BJ (cell line): Measurements from ENCODE around the gene PFKP. TPM values are rescaled to one million over a fixed set of nuclear protein-coding genes. Genes with fewer than 3 reads are reported as not detected.
A peak's percentile ranks its signal among the peaks of the same experiment; 100 is the strongest.
"Not testable (repeated sequence)": the region's sequence is repeated elsewhere in the genome, so short reads cannot be mapped to it uniquely, and the experiment has no call there.

Experiments used
- CTCF ChIA-PET: fragments of 350-600 bp; formaldehyde crosslinking; extraction: SDS; loops from one replicate; lab custom pipeline; 2021; ENCODE audit warnings: antibody characterized with exemption, inconsistent platforms; lab: Yijun Ruan, JAX
- POLR2A ChIA-PET: fragments of 300-600 bp; sonication (Branson Sonifier 250); formaldehyde crosslinking; extraction: SDS; loops from one replicate; lab custom pipeline; 2021; ENCODE audit warnings: antibody characterized with exemption; lab: Charles Lee
- DNase-seq: peaks from one replicate; pipeline ENCODE4 v3.0.0-alpha.2; 2011; ENCODE audit warnings: low read depth
- H3K27me3 ChIP-seq: 2 replicates; pipeline ENCODE4 v1.6.0; 2011; ENCODE audit warnings: low read length; ENCODE audit not compliant: control insufficient read depth, insufficient read depth
- H3K36me3 ChIP-seq: 2 replicates; pipeline ENCODE4 v1.5.1; 2011; ENCODE audit warnings: low read length; ENCODE audit not compliant: control insufficient read depth, insufficient read depth
- H3K4me3 ChIP-seq: 2 replicates; pipeline ENCODE4 v1.5.1; 2011; ENCODE audit warnings: low read depth, mild to moderate bottlenecking, control low read depth, low read length
- polyA plus RNA-seq: library from polyadenylated mRNA; depleted of rRNA; stranded (reverse); fragments of >200 nt; gene quantifications from 2 replicates; pipeline ENCODE4 v1.2.3, GENCODE V29; 2011
- TF ChIP-seq, protein P1 (sequence below): IDR thresholded peaks from 2 replicates; pipeline ENCODE4 v1.5.1; 2011; ENCODE audit warnings: low read depth, mild to moderate bottlenecking, control low read depth, inconsistent platforms, low read length, moderate library complexity; ENCODE audit not compliant: insufficient read depth

The PFKP gene
- polyA plus RNA-seq, 1 experiment: 138 TPM

DNA sequence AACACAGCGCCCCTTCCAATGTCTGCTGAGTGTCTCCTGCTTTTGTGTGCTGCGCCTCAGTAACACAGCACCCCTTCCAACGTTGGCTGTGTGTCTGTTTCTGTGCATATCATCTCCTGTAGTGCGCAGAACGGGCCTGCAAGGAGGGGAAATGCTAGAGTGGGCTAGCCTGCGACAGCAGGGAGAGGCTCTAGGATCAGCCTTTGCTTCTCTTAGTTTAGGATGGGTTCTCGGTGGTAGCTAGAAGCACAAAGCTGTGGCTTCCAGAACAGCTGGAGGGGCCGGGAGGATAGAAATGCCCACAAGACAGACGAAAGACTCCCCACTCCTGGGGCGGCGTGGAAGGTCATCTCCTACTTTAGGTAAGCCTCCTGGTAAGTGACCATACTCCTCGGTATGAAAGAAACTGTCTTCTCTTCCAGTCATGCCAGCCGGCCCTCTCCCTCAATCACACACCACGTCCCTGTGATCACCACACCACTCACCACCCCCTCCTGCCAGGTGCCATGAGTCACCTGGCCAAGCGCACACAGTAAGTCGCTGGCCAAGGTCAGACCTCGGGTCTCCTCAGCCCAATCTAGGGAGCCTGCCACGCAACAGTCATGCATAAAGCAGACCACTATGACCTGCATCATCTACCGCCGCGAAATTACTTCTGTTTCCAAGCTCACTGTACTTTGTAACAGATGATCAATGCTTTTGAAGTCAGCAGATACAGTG lies 100.4 kb downstream of the PFKP start:
- H3K27me3 ChIP-seq: no peaks in the 10 kb centered on the region
- no peak overlapping the region for H3K4me3 ChIP-seq
- ChIA-PET CTCF (interaction anchor here (0.7 to 0.8 kb wide), 2 partner anchors 10 to 27 kb away, joined by 3 read pairs; no protein-coding TSS in a partner anchor), POLR2A (no interaction called here)
- DNase-seq: no peak
- H3K36me3 ChIP-seq: peaks cover 33% of the 10 kb centered on the region
- TF ChIP-seq, protein P1, sequence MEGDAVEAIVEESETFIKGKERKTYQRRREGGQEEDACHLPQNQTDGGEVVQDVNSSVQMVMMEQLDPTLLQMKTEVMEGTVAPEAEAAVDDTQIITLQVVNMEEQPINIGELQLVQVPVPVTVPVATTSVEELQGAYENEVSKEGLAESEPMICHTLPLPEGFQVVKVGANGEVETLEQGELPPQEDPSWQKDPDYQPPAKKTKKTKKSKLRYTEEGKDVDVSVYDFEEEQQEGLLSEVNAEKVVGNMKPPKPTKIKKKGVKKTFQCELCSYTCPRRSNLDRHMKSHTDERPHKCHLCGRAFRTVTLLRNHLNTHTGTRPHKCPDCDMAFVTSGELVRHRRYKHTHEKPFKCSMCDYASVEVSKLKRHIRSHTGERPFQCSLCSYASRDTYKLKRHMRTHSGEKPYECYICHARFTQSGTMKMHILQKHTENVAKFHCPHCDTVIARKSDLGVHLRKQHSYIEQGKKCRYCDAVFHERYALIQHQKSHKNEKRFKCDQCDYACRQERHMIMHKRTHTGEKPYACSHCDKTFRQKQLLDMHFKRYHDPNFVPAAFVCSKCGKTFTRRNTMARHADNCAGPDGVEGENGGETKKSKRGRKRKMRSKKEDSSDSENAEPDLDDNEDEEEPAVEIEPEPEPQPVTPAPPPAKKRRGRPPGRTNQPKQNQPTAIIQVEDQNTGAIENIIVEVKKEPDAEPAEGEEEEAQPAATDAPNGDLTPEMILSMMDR: no peak

DNA sequence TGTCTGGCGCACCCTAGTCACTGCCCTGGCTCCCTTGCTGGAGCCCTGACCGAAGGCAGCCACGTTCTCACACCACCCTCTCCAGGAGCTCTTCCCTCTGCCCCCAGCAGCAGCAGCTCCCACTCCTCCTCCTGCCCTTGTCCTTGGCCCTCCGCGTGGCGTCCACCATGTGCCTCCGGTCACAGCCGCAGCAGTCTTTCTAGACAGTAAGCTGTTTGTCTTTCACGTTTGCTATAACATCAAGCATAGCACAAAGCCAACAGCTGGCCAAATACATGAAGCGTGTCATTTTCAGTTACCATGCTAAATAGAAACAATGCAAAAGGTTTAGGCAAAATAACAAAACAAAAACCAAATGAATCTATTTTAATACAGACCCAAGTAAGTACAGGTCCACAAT lies 101.9 kb downstream of the PFKP start:
- POLR2A ChIA-PET: no interaction called here
- CTCF ChIA-PET: interaction anchor here (1.0 kb wide), 1 partner anchor 10 kb away, joined by 3 read pairs; no protein-coding TSS in a partner anchor
- no peak overlapping the region for H3K4me3 ChIP-seq
- H3K36me3 ChIP-seq: peaks cover 26% of the 10 kb centered on the region
- TF ChIP-seq, protein P1: no peak
- no peak for DNase-seq
- H3K27me3 ChIP-seq: no peaks in the 10 kb centered on the region

DNA sequence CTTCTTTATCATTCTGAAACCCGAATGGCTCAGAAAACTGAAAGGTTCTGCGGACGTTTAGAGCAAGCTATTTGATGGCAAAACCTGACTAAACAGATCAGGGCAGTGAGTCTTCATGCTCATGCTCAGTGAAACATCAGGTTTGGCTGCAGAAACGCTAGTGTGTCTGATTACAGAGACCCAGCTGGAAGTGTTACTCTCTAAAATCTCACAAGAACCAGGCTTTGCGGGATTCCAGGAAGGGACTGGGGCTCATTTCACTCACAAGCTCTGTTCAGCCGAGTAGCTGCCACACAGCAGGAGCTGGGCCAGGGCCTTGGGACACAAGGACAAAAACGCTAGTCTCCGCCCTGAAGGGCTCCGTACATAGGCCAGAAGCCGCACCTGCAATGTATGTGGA lies 102.3 kb downstream of the PFKP start:
- TF ChIP-seq, protein P1: no peak
- POLR2A ChIA-PET: no interaction called here
- CTCF ChIA-PET: interaction anchor here (1.0 kb wide), 1 partner anchor 10 kb away, joined by 3 read pairs; no protein-coding TSS in a partner anchor

DNA sequence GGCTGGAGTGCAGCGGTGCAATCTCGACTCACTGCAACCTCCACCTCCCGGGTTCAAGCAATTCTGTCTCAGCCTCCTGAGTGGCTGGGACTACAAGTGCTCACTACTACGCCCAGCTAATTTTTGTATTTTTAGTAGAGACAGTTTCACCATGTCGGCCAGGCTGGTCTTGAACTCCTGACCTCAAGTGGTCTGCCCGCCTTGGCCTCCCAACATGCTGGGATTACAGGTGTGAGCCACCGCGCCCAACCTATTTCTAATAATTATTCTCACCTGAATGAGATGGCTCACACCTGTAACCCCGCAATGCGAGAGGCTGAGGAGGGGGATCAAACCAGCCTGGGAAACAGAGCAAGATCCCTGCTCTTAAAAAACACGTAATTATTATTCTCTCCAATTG lies 104.1 kb downstream of the PFKP start:
- CTCF ChIA-PET: not testable (repeated sequence)

More for the DNA sequence above, 102.3 kb downstream of the PFKP start:
- peaks cover 26% of the 10 kb centered on the region for H3K36me3 ChIP-seq
- no peak overlapping the region for H3K4me3 ChIP-seq
- H3K27me3 ChIP-seq: no peaks in the 10 kb centered on the region
- DNase-seq: no peak

DNA sequence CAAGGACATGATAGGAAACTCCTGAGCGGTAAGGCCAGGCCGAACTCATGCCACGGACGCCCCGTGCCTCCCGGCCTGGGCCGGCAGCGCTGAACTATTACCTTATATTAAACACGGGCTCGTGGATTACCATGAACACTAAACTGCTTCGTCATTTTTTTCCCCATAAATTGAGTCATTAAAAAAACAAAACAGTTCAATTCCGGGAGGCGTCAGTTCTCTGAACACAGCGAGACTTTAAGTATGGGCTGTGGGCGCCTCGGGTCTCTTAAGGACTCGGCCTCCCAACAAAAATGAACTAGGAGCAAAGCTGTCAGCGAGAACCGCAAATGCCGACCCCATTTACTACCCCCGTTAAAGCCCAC lies 104.7 kb downstream of the PFKP start:
- Histone ChIP-seq H3K27me3 (peaks cover 1% of the 10 kb centered on the region; the same call in 1 of the 2 replicates), H3K4me3 (peak overlapping the region; percentile 89), H3K36me3 (peaks cover 16% of the 10 kb centered on the region)
- ChIA-PET CTCF (no interaction called here), POLR2A (interaction anchor here (1.0 kb wide), 1 partner anchor 8 kb away, joined by 3 read pairs; no protein-coding TSS in a partner anchor)
- TF ChIP-seq, protein P1: no peak
- peak; percentile 31 for DNase-seq

More for the DNA sequence above, 104.1 kb downstream of the PFKP start:
- Histone ChIP-seq H3K4me3 (peak overlapping the region; percentile 89), H3K36me3 (peaks cover 20% of the 10 kb centered on the region)
- DNase-seq, H3K27me3 ChIP-seq, POLR2A ChIA-PET: not testable (repeated sequence)
